SK-N-MC (cell line): ENCODE measurements around the gene PREB.

Source experiments
- DNase-seq: peaks from one replicate; pipeline ENCODE4 v3.0.0-alpha.2; 2011; ENCODE audit warnings: low read depth, low spot score
- H3K27ac ChIP-seq: fragments of 200-600 bp; sonication (generic); 2 replicates; pipeline ENCODE4 v1.5.1; 2016; ENCODE audit warnings: mixed run types
- H3K36me3 ChIP-seq: fragments of 200-600 bp; sonication (generic); 2 replicates; pipeline ENCODE4 v1.6.1; 2017; ENCODE audit warnings: antibody characterized with exemption, low read length, mixed read lengths; ENCODE audit not compliant: insufficient read depth
- H3K4me3 ChIP-seq: fragments of 200-600 bp; sonication (generic); 2 replicates; pipeline ENCODE4 v1.5.1; 2016
- H3K9ac ChIP-seq: fragments of 200-600 bp; sonication (generic); 2 replicates; pipeline ENCODE4 v1.8.0; 2017; ENCODE audit warnings: mixed run types, mixed read lengths; ENCODE audit not compliant: insufficient read length
- H3K9me3 ChIP-seq: fragments of 200-600 bp; sonication (generic); 2 replicates; pipeline ENCODE4 v1.6.1; 2017; ENCODE audit warnings: low read depth, mild to moderate bottlenecking, antibody characterized with exemption, low read length, moderate library complexity, mixed read lengths
- EZH2 ChIP-seq: fragments of 200-600 bp; sonication (generic); IDR thresholded peaks from one replicate; pipeline ENCODE4 v1.6.1; 2017; ENCODE audit warnings: antibody characterized with exemption
- FOXP2 ChIP-seq: optimal IDR thresholded peaks from 2 replicates; pipeline ENCODE3; 2011; ENCODE audit warnings: mild to moderate bottlenecking, moderate library complexity; ENCODE audit not compliant: insufficient read depth; ENCODE audit errors: extremely low read length, control extremely low read depth
- POLR2AphosphoS5 ChIP-seq: IDR thresholded peaks from 2 replicates; pipeline ENCODE4 v1.6.1; 2012; ENCODE audit warnings: mild to moderate bottlenecking, low read depth, low read length, borderline replicate concordance

Gene PREB

DNA sequence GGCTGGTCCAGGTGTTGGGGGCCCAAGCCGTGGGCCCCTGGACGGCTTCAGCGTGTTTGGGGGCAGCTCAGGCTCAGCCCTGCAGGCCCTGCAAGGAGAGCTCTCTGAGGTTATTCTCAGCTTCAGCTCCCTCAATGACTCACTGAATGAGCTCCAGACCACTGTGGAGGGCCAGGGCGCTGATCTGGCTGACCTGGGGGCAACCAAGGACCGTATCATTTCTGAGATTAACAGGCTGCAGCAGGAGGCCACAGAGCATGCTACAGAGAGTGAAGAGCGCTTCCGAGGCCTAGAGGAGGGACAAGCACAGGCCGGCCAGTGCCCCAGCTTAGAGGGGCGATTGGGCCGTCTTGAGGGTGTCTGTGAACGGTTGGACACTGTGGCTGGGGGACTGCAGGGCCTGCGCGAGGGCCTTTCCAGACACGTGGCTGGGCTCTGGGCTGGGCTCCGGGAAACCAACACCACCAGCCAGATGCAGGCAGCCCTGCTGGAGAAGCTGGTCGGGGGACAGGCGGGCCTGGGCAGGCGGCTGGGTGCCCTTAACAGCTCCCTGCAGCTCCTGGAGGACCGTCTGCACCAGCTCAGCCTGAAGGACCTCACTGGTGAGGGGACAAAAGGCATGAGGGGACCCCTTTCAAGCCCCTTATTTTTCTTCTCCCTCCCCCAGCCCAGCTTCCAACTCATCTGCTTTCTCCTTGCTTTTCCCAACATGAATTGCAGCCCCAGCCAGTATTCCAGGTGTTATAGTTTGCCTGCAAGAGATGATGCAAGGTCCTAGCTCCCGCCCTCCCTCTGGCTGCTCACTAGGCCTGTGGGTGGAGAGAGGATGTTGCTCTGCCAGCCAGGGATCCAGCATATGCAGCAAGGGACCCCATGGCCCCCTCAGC, 50.8 kb downstream of the PREB start:
- Histone ChIP-seq H3K9me3 (no peaks in the 10 kb centered on the region), H3K36me3 (peaks cover 17% of the 10 kb centered on the region; the same call in 1 of the 2 replicates), H3K27ac (0 out of 2 replicates have a peak overlapping the region, but pooled peaks have one; percentile 8), H3K9ac (no peak overlapping the region), H3K4me3 (no peak overlapping the region)
- DNase-seq = no peak
- no peak for TF ChIP-seq EZH2
- TF ChIP-seq FOXP2 = no peak
- no peak for TF ChIP-seq POLR2AphosphoS5

DNA sequence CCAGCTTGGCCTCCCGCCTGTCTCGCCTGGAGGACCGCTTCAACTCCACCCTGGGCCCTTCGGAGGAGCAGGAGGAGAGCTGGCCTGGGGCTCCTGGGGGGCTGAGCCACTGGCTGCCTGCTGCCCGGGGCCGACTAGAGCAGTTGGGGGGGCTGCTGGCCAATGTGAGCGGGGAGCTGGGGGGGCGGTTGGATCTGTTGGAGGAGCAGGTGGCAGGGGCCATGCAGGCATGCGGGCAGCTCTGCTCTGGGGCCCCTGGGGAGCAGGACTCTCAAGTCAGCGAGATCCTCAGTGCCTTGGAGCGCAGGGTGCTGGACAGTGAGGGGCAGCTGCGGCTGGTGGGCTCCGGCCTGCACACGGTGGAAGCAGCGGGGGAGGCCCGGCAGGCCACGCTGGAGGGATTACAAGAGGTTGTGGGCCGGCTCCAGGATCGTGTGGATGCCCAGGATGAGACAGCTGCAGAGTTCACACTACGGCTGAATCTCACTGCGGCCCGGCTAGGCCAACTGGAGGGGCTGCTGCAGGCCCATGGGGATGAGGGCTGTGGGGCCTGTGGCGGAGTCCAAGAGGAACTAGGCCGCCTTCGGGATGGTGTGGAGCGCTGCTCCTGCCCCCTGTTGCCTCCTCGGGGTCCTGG, 51.5 kb downstream of the PREB start:
- DNase-seq = no peak
- Histone ChIP-seq H3K27ac (no peak overlapping the region), H3K9me3 (no peaks in the 10 kb centered on the region), H3K4me3 (no peak overlapping the region), H3K9ac (no peak overlapping the region), H3K36me3 (peaks cover 17% of the 10 kb centered on the region; the same call in 1 of the 2 replicates)
- TF ChIP-seq EZH2 = no peak
- TF ChIP-seq FOXP2 = no peak
- TF ChIP-seq POLR2AphosphoS5 = no peak

DNA sequence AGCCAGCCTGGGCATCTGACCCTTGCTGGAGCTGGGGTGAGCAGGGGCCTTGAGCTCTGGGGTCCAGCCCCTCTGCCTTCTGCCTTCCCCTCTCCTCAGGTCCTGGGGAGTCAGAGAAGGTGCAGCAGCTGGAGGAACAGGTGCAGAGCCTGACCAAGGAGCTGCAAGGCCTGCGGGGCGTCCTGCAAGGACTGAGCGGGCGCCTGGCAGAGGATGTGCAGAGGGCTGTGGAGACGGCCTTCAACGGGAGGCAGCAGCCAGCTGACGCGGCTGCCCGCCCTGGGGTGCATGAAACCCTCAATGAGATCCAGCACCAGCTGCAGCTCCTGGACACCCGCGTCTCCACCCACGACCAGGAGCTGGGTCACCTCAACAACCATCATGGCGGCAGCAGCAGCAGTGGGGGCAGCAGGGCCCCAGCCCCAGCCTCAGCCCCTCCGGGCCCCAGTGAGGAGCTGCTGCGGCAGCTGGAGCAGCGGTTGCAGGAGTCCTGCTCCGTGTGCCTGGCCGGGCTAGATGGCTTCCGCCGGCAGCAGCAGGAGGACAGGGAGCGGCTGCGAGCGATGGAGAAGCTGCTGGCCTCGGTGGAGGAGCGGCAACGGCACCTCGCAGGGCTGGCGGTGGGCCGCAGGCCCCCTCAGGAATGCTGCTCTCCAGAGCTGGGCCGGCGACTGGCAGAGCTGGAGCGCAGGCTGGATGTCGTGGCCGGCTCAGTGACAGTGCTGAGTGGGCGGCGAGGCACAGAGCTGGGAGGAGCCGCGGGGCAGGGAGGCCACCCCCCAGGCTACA, 52.3 kb downstream of the PREB start:
- H3K27ac ChIP-seq = peak overlapping the region; percentile 86; the same call in 1 of the 2 replicates
- no peak overlapping the region; the same call in 1 of the 2 replicates for H3K4me3 ChIP-seq
- DNase-seq = no peak
- no peaks in the 10 kb centered on the region for H3K9me3 ChIP-seq
- H3K9ac ChIP-seq = no peak overlapping the region
- no peak for TF ChIP-seq POLR2AphosphoS5
- no peak for TF ChIP-seq FOXP2
- no peak for TF ChIP-seq EZH2
- H3K36me3 ChIP-seq = peaks cover 17% of the 10 kb centered on the region; the same call in 1 of the 2 replicates
